ENCODE measurements around the gene TRERF1. TPM values are rescaled to one million over a fixed set of nuclear protein-coding genes. Genes with fewer than 3 reads are reported as not detected.

The TRERF1 gene
- total RNA-seq, 2 donors from 2014 or later: 1.2 to 2.6 TPM

Other genes with a start within 250 kb of the TRERF1 start
- gene MRPS10, start 234.1 kb downstream of the TRERF1 start, total RNA-seq: 10 to 100 TPM; 39.2 to 44.2 TPM
- gene UBR2, start 112.1 kb upstream of the TRERF1 start, total RNA-seq: 10 to 100 TPM; 26.8 to 27.4 TPM

Measured in left cardiac atrium (tissue), 2 donors.